SK-N-SH (cell line): ENCODE data around the gene CASZ1. TPM values are rescaled to one million over a fixed set of nuclear protein-coding genes. Genes with fewer than 3 reads are reported as not detected.

ENCODE experiments used
- CTCF ChIA-PET: fragments of 300-600, 350-600 bp; formaldehyde crosslinking; extraction: SDS; loops from one replicate; lab custom pipeline; 2021; lab: Yijun Ruan, JAX
- POLR2A ChIA-PET: fragments of 350-600 bp; sonication (Branson Sonifier 250); formaldehyde crosslinking; extraction: SDS; loops from one replicate; lab custom pipeline; 2020; ENCODE audit warnings: antibody characterized with exemption, inconsistent platforms; lab: Yijun Ruan, JAX
- DNase-seq: peaks from one replicate; pipeline ENCODE4 v3.0.0; 2012
- H2AFZ ChIP-seq: fragments of 200-600 bp; sonication (generic); 2 replicates; pipeline ENCODE4 v1.8.1; 2016; ENCODE audit warnings: antibody characterized with exemption, mild to moderate bottlenecking, low read depth
- H3F3A ChIP-seq: fragments of 200-600 bp; sonication (generic); replicated peaks from 2 replicates; pipeline ENCODE3; 2016; ENCODE audit warnings: antibody characterized with exemption, mild to moderate bottlenecking; ENCODE audit not compliant: insufficient read depth
- H3K27ac ChIP-seq, 2 experiments: fragments of 200-500 bp in 1 of 2; fragments of 200-600 bp in 1 of 2; sonication (Bioruptor generic) in 1 of 2; sonication (generic), shearing (Covaris generic) in 1 of 2; 2 replicates each; pipeline versions ENCODE4 v1.5.1 to v1.6.1; 2014 to 2016; ENCODE audit warnings: low read depth in 2 of 2, inconsistent platforms in 1 of 2, low read length in 1 of 2, mild to moderate bottlenecking in 1 of 2, mixed read lengths in 1 of 2
- H3K27me3 ChIP-seq: fragments of 200-600 bp; sonication (generic), shearing (Covaris generic); 2 replicates; pipeline ENCODE4 v1.6.1; 2016; ENCODE audit warnings: mixed run types; ENCODE audit not compliant: insufficient read depth
- H3K36me3 ChIP-seq, 2 experiments: fragments of 200-500 bp in 1 of 2; fragments of 200-600 bp in 1 of 2; sonication (Bioruptor generic) in 1 of 2; sonication (generic) in 1 of 2; replicated peaks in 1 of 2; 2 replicates each; pipeline versions ENCODE3 to v1.5.1; 2014 to 2016; ENCODE audit warnings: low read length in 1 of 2, mild to moderate bottlenecking in 1 of 2; ENCODE audit not compliant: insufficient read depth in 2 of 2, control insufficient read depth in 1 of 2
- H3K4me1 ChIP-seq, 2 experiments: fragments of 200-500 bp in 1 of 2; fragments of 200-600 bp in 1 of 2; sonication (Bioruptor generic) in 1 of 2; sonication (generic), shearing (Covaris generic) in 1 of 2; 2 replicates each; pipeline versions ENCODE4 v1.5.1 to v1.6.1; 2014 to 2016; ENCODE audit warnings: low read depth in 1 of 2, low read length in 1 of 2, mixed run types in 1 of 2; ENCODE audit not compliant: insufficient read depth in 2 of 2, control insufficient read depth in 1 of 2
- H3K4me2 ChIP-seq: fragments of 200-600 bp; sonication (generic), shearing (Covaris generic); 2 replicates; pipeline ENCODE4 v1.6.1; 2017; ENCODE audit warnings: mixed run types
- H3K4me3 ChIP-seq, 2 experiments: fragments of 200-500 bp in 1 of 2; fragments of 200-600 bp in 1 of 2; sonication (Bioruptor generic) in 1 of 2; sonication (generic), shearing (Covaris generic) in 1 of 2; 2 replicates each; pipeline versions ENCODE4 v1.5.1 to v1.8.1; 2014 to 2016; ENCODE audit warnings: low read depth in 2 of 2, inconsistent platforms in 1 of 2, low read length in 1 of 2, mild to moderate bottlenecking in 1 of 2, mixed read lengths in 1 of 2, moderate library complexity in 1 of 2
- H3K79me2 ChIP-seq: fragments of 200-600 bp; sonication (generic); 2 replicates; pipeline ENCODE4 v1.8.1; 2017; ENCODE audit warnings: mild to moderate bottlenecking; ENCODE audit not compliant: insufficient read depth
- H3K9ac ChIP-seq: fragments of 200-600 bp; sonication (generic); 2 replicates; pipeline ENCODE4 v1.6.1; 2017; ENCODE audit warnings: mixed run types
- H3K9me2 ChIP-seq: fragments of 200-600 bp; sonication (generic); 2 replicates; pipeline ENCODE4 v1.6.1; 2017; ENCODE audit warnings: mixed run types
- H3K9me3 ChIP-seq: fragments of 200-600 bp; sonication (generic); 2 replicates; pipeline ENCODE4 v1.6.1; 2017; ENCODE audit warnings: mixed run types, mild to moderate bottlenecking, moderate library complexity
- H4K20me1 ChIP-seq: fragments of 200-600 bp; sonication (generic); 2 replicates; pipeline ENCODE4 v1.6.1; 2017; ENCODE audit warnings: mild to moderate bottlenecking, mixed run types; ENCODE audit not compliant: insufficient read depth
- CHD2 ChIP-seq: fragments of 150-350 bp; IDR thresholded peaks from 2 replicates; pipeline ENCODE4 v1.6.1; 2018; ENCODE audit warnings: low read length; ENCODE audit not compliant: partially characterized antibody
- ELF1 ChIP-seq: IDR thresholded peaks from 2 replicates; pipeline ENCODE4 v1.4.0; 2012
- FOXM1 ChIP-seq: IDR thresholded peaks from 2 replicates; pipeline ENCODE4 v1.4.0; 2012; ENCODE audit warnings: low read depth, mild to moderate bottlenecking
- GATA2 ChIP-seq: sonication (generic); formaldehyde crosslinking; IDR thresholded peaks from 2 replicates; pipeline ENCODE4 v1.5.0; 2020; ENCODE audit warnings: mild to moderate bottlenecking, missing genetic modification reagents
- NFIC ChIP-seq: IDR thresholded peaks from 2 replicates; pipeline ENCODE4 v1.4.0; 2012; ENCODE audit warnings: borderline replicate concordance
- PBX3 ChIP-seq: IDR thresholded peaks from 2 replicates; pipeline ENCODE4; 2012
- RAD21 ChIP-seq: IDR thresholded peaks from 2 replicates; pipeline ENCODE4 v1.6.1; 2012; ENCODE audit warnings: mild to moderate bottlenecking, low read length
- RXRA ChIP-seq: IDR thresholded peaks from 2 replicates; pipeline ENCODE4 v1.4.0; 2012; ENCODE audit warnings: low read depth, mild to moderate bottlenecking, borderline replicate concordance
- SMC3 ChIP-seq: IDR thresholded peaks from 2 replicates; pipeline ENCODE4 v1.6.1; 2012; ENCODE audit warnings: low read depth, low read length, improper control_type of control experiment
- TCF12 ChIP-seq: IDR thresholded peaks from 2 replicates; pipeline ENCODE4 v1.4.0; 2012
- TEAD4 ChIP-seq: IDR thresholded peaks from 2 replicates; pipeline ENCODE4 v1.4.0; 2012; ENCODE audit warnings: mild to moderate bottlenecking, borderline replicate concordance; ENCODE audit not compliant: insufficient read depth
- USF1 ChIP-seq: IDR thresholded peaks from 2 replicates; pipeline ENCODE4 v1.4.0; 2012; ENCODE audit warnings: low read depth, borderline replicate concordance
- YY1 ChIP-seq: IDR thresholded peaks from 2 replicates; pipeline ENCODE4 v1.4.0; 2012; ENCODE audit warnings: low read depth, mild to moderate bottlenecking
- WGBS: methylation state at CpG from one replicate; pipeline ENCODE4 v1.1.6; 2017; ENCODE audit warnings: low lambda C conversion rate; 5-methylcytosine and 5-hydroxymethylcytosine counted together
- polyA plus RNA-seq, 3 experiments: library from polyadenylated mRNA; depleted of rRNA; stranded (reverse); fragments of >200 nt; gene quantifications; 2 replicates each; pipeline ENCODE4 v1.2.3, GENCODE V29; 2012

CASZ1 gene
- polyA plus RNA-seq, 1 of the 3 experiments (the other 2 are of a cell fraction) = 0.51 TPM

- no peak overlapping the region for H3K27ac ChIP-seq
- DNase-seq = no peak
- H3K4me2 ChIP-seq = no peak overlapping the region
- H4K20me1 ChIP-seq = no peaks in the 10 kb centered on the region
- ChIA-PET CTCF (no interaction called here), POLR2A (no interaction called here)
- H3K36me3 ChIP-seq = no peaks in the 10 kb centered on the region
- H3F3A ChIP-seq = no peaks in the 10 kb centered on the region
- no peaks in the 10 kb centered on the region for H3K27me3 ChIP-seq
- TF ChIP-seq NFIC (no peak), YY1 (no peak), PBX3 (no peak), RAD21 (no peak), CHD2 (no peak), TEAD4 (no peak), SMC3 (no peak)
- TF ChIP-seq, all 33 proteins: peak for 0
- H3K9me3 ChIP-seq = no peaks in the 10 kb centered on the region
- WGBS = 86% methylated on average over 15 of the region's 15 CpGs
- H3K4me3 ChIP-seq = no peak overlapping the region
- H2AFZ ChIP-seq = no peak overlapping the region
- H3K9ac ChIP-seq = no peak overlapping the region
- H3K4me1 ChIP-seq = no peaks in the 10 kb centered on the region; a peak in 1 of 4 replicates
- no peaks in the 10 kb centered on the region for H3K9me2 ChIP-seq
- H3K79me2 ChIP-seq = no peaks in the 10 kb centered on the region
Measured at GRCh38 chr1:10765304-10765703, 31.1 kb downstream of the CASZ1 start.

- Histone ChIP-seq H3K36me3 (no peaks in the 10 kb centered on the region), H3K27me3 (no peaks in the 10 kb centered on the region), H4K20me1 (no peaks in the 10 kb centered on the region)
- TF ChIP-seq ELF1 (no peak), CHD2 (no peak), YY1 (no peak), FOXM1 (no peak), GATA2 (CRISPR knock-in tag) (no peak), TCF12 (no peak), NFIC (no peak), RXRA (no peak), TEAD4 (no peak), USF1 (no peak)
- TF ChIP-seq, all 33 proteins: peak for 0
- DNase-seq = no peak
- Histone ChIP-seq H3K4me2 (no peak overlapping the region), H2AFZ (no peak overlapping the region), H3K9ac (no peak overlapping the region), H3K4me3 (no peak overlapping the region), H3K27ac (no peak overlapping the region), H3K9me3 (no peaks in the 10 kb centered on the region), H3K9me2 (no peaks in the 10 kb centered on the region), H3K79me2 (no peaks in the 10 kb centered on the region), H3F3A (no peaks in the 10 kb centered on the region), H3K4me1 (no peaks in the 10 kb centered on the region; a peak in 1 of 4 replicates)
- 81% methylated on average over 5 of the region's 6 CpGs for WGBS
- CTCF ChIA-PET = no interaction called here
- POLR2A ChIA-PET = no interaction called here
Measured at GRCh38 chr1:10764296-10764798, 32.1 kb downstream of the CASZ1 start.
